Measurements from ENCODE around the gene FMO5. TPM values are rescaled to one million over a fixed set of nuclear protein-coding genes. Genes with fewer than 3 reads are reported as not detected.
A peak's percentile ranks its signal among the peaks of the same experiment; 100 is the strongest.

Gene FMO5
- total and polyA plus RNA-seq, 10 of the 15 experiments (the other 5 are each of a cell fraction or from before 2014, with no cell fraction given) = 0.05 to 0.58 (median 0.19) TPM

DNA sequence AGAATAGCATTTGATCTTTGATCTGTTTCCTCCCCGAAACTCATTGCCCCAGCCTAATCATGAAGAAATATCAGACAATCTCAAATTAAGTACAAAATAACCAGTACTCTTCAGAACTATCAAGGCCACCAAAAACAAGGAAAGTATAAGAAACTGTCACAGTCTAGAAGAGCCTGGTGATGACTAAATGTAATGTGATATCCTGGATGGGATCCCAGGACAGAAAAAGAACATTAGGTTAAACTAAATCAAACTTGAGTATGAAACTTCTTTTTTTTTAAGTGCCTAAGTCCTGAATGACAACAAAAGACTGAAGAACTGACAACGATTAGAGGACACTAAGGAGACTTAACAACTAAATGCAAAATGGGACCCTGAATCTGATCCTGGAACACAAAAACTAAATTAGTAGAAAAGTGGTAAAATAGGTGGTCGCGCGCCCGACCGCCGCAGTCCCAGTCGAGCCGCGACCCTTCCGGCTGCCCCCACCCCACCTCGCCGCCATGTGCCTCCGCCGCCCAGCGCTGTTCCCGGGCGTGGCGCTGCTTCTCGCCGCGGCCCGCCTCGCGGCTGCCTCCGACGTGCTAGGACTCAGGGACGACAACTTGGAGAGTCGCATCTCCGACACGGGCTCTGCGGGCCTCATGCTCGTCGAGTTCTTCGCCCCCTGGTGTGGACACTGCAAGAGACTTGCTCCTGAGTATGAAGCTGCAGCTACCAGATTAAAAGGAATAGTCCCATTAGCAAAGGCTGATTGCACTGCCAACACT lies 47.3 kb downstream of the FMO5 start:
- no peak overlapping the region for H3K4me2 ChIP-seq (ENCODE audit: control insufficient read depth, insufficient read depth)
- TF ChIP-seq ZBTB4 (CRISPR knock-in tag; IDR thresholded peaks at IDR 0.05) (no peak), POLR2A (IDR thresholded peaks at IDR 0.05; ENCODE audit: low read depth, low read length) (no peak), HDAC6 (IDR thresholded peaks at IDR 0.05; ENCODE audit: unreplicated experiment) (no peak), CBX5 (IDR thresholded peaks at IDR 0.05; ENCODE audit: low read depth) (no peak), ZBED1 (IDR thresholded peaks at IDR 0.05; ENCODE audit: borderline replicate concordance) (no peak), BCL3 (IDR thresholded peaks at IDR 0.05; ENCODE audit: borderline replicate concordance, insufficient read depth, low read depth, low read length, poor library complexity, severe bottlenecking) (no peak), HSF1 (IDR thresholded peaks at IDR 0.05; ENCODE audit: low read depth, low read length) (no peak), IRF4 (IDR thresholded peaks at IDR 0.05; ENCODE audit: low read depth, low read length) (no peak), KLF5 (IDR thresholded peaks at IDR 0.05; ENCODE audit: partially characterized antibody) (no peak), ESRRA (IDR thresholded peaks at IDR 0.05; ENCODE audit: low read length) (no peak), BACH1 (IDR thresholded peaks at IDR 0.05; ENCODE audit: borderline replicate concordance) (no peak)
- TF ChIP-seq, protein P1, sequence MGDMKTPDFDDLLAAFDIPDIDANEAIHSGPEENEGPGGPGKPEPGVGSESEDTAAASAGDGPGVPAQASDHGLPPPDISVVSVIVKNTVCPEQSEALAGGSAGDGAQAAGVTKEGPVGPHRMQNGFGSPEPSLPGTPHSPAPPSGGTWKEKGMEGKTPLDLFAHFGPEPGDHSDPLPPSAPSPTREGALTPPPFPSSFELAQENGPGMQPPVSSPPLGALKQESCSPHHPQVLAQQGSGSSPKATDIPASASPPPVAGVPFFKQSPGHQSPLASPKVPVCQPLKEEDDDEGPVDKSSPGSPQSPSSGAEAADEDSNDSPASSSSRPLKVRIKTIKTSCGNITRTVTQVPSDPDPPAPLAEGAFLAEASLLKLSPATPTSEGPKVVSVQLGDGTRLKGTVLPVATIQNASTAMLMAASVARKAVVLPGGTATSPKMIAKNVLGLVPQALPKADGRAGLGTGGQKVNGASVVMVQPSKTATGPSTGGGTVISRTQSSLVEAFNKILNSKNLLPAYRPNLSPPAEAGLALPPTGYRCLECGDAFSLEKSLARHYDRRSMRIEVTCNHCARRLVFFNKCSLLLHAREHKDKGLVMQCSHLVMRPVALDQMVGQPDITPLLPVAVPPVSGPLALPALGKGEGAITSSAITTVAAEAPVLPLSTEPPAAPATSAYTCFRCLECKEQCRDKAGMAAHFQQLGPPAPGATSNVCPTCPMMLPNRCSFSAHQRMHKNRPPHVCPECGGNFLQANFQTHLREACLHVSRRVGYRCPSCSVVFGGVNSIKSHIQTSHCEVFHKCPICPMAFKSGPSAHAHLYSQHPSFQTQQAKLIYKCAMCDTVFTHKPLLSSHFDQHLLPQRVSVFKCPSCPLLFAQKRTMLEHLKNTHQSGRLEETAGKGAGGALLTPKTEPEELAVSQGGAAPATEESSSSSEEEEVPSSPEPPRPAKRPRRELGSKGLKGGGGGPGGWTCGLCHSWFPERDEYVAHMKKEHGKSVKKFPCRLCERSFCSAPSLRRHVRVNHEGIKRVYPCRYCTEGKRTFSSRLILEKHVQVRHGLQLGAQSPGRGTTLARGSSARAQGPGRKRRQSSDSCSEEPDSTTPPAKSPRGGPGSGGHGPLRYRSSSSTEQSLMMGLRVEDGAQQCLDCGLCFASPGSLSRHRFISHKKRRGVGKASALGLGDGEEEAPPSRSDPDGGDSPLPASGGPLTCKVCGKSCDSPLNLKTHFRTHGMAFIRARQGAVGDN (IDR thresholded peaks at IDR 0.05) = no peak

More for the DNA sequence above, 47.3 kb downstream of the FMO5 start:
- no peak for FAIRE-seq
- Histone ChIP-seq H3K4me1 (ENCODE audit: control insufficient read depth, insufficient read depth, low read length) (no peaks in the 10 kb centered on the region), H2AFZ (ENCODE audit: control insufficient read depth, low read depth, low read length) (peak overlapping the region; percentile 3), H3K27me3 (replicated peaks in 1 of 2; ENCODE audit: control insufficient read depth in 2 of 2, insufficient read depth in 2 of 2, low read length in 1 of 2) (no peaks in the 10 kb centered on the region), H3K4me3 (no peak overlapping the region), H3K27ac (ENCODE audit: control insufficient read depth, insufficient read depth) (no peak overlapping the region), H3K9ac (ENCODE audit: control insufficient read depth, insufficient read depth, low read length) (no peak overlapping the region), H3K9me3 (replicated peaks; ENCODE audit: control insufficient read depth, insufficient read depth, low read length) (no peaks in the 10 kb centered on the region), H3K79me2 (ENCODE audit: control insufficient read depth, insufficient read depth, low read length) (no peaks in the 10 kb centered on the region), H4K20me1 (ENCODE audit: control insufficient read depth, insufficient read depth) (no peaks in the 10 kb centered on the region), H3K36me3 (ENCODE audit: control insufficient read depth in 2 of 2, insufficient read depth in 2 of 2, low read length in 1 of 2) (no peaks in the 10 kb centered on the region)
- no peak for ATAC-seq
- ChIA-PET RAD21 (ENCODE audit: unreplicated experiment) (no interaction called here), CTCF (interaction anchor here (1.7 kb wide), 1 partner anchor 64 kb away, joined by 4 read pairs; no protein-coding TSS in a partner anchor), POLR2A (no interaction called here), SMC1A (ENCODE audit: uncharacterized antibody, unreplicated experiment) (interaction anchor here (0.9 kb wide), 1 partner anchor 17 kb away, joined by 3 read pairs; no protein-coding TSS in a partner anchor)
- 63% methylated on average over 24 of the region's 36 CpGs for WGBS (ENCODE audit: insufficient coverage, insufficient replicate concordance, low lambda C conversion rate, missing lambda C conversion rate)
- intact Hi-C loops (cut with micrococcal nuclease; ENCODE audit: unreplicated experiment) = no loop called here
- no TSS peak for BruUV-seq (replicated peaks)
- DNase-seq (ENCODE audit: low read depth, low spot score) = no peak
- in situ Hi-C loops (cut with MboI) = no loop called here

Data from GM12878 (cell line).